H1 (cell line): ENCODE results near the gene PTPRG. TPM values are rescaled to one million over a fixed set of nuclear protein-coding genes. Genes with fewer than 3 reads are reported as not detected.

Experiments
- CHD7 ChIP-seq: fragments of 300-600 bp; sonication (generic); IDR thresholded peaks from 2 replicates; pipeline ENCODE4 v1.7.1; 2012; ENCODE audit warnings: low read length, moderate library complexity, mild to moderate bottlenecking, inconsistent platforms; ENCODE audit not compliant: insufficient replicate concordance
- FOSL1 ChIP-seq: IDR thresholded peaks from 2 replicates; pipeline ENCODE4 v1.6.1; 2011; ENCODE audit warnings: mild to moderate bottlenecking, low read depth, low read length, moderate library complexity; ENCODE audit not compliant: insufficient read depth
- GABPA ChIP-seq: IDR thresholded peaks from 2 replicates; pipeline ENCODE4 v1.6.1; 2011; ENCODE audit warnings: mild to moderate bottlenecking, low read length, moderate library complexity, borderline replicate concordance; ENCODE audit not compliant: insufficient read depth
- MAFK ChIP-seq: IDR thresholded peaks from 2 replicates; pipeline ENCODE4 v1.6.1; 2012; ENCODE audit warnings: low read depth, mild to moderate bottlenecking, improper control_type of control experiment, low read length
- polyA plus RNA-seq, 7 experiments: library from polyadenylated mRNA; depleted of rRNA in 3 of 7; stranded (reverse) in 5 of 7; unstranded in 2 of 7; fragments of >200 nt in 5 of 7; fragments of 200-250 nt in 2 of 7; gene quantifications; 1 replicate in 5 of 7; 2 replicates in 1 of 7; 4 replicates in 1 of 7; pipeline versions ENCODE4 v1.2.1 to v1.2.3, GENCODE V29; 2011 to 2013; ENCODE audit warnings: missing spikeins in 2 of 7, mixed read lengths in 2 of 7
- total RNA-seq: library from RNA; stranded (reverse); fragmentation: NEBNext Ultra II Directional; extraction: Animal tissue kit (Norgen Biotek cat#: 25700); gene quantifications from 2 replicates; pipeline ENCODE4 v1.2.1, GENCODE V29; 2021

Gene PTPRG
- total and polyA plus RNA-seq, 2 of the 8 experiments (the other 6 are each of a cell fraction or from before 2014, with no cell fraction given) = 23.3 to 96.2 TPM

GRCh38 chr3:61865466-61866152 lies 304.2 kb downstream of the PTPRG start (continued):
- no peak for TF ChIP-seq CHD7
- TF ChIP-seq MAFK = no peak
- TF ChIP-seq FOSL1 = no peak
- no peak for TF ChIP-seq GABPA
